Esophagus squamous epithelium (tissue), 4 donors: ENCODE data around the gene PALD1.

ENCODE experiments used
- POLR2A ChIP-seq, 4 donors: fragments of 450-650 bp; IDR thresholded peaks; one replicate each; pipeline ENCODE4 v1.6.1; 2017; ENCODE audit warnings: antibody characterized with exemption in 4 of 4, mild to moderate bottlenecking in 4 of 4, moderate library complexity in 3 of 4
- TF ChIP-seq, protein P1 (sequence below), 6 experiments: fragments of 450-650 bp in 4 of 6; fragments of 200-600 bp in 2 of 6; sonication (generic) in 2 of 6; IDR thresholded peaks; one replicate each; pipeline ENCODE4 v1.5.1; 2016 to 2019; ENCODE audit warnings: antibody characterized with exemption in 6 of 6, mild to moderate bottlenecking in 4 of 6, moderate library complexity in 4 of 6

DNA sequence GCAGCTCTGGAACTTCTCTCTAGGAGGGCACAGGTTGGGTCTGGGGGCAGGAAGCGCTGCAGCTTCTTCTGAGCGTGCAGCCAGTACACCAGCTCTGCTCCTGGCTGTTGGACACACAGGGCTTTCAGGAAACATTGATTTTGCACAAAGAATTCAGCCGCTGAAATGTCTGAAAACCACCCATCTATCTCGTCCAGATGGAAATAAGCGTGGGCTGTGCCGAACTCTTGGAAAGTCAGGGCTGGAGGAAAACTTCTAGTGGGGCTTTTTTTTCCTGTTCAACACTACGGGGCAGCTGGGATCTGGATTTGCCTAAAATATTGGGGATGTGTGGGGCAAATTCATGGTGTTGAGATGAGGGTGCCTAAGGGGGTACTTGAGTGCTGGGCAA lies 31.2 kb downstream of the PALD1 start:
- TF ChIP-seq, protein P1, sequence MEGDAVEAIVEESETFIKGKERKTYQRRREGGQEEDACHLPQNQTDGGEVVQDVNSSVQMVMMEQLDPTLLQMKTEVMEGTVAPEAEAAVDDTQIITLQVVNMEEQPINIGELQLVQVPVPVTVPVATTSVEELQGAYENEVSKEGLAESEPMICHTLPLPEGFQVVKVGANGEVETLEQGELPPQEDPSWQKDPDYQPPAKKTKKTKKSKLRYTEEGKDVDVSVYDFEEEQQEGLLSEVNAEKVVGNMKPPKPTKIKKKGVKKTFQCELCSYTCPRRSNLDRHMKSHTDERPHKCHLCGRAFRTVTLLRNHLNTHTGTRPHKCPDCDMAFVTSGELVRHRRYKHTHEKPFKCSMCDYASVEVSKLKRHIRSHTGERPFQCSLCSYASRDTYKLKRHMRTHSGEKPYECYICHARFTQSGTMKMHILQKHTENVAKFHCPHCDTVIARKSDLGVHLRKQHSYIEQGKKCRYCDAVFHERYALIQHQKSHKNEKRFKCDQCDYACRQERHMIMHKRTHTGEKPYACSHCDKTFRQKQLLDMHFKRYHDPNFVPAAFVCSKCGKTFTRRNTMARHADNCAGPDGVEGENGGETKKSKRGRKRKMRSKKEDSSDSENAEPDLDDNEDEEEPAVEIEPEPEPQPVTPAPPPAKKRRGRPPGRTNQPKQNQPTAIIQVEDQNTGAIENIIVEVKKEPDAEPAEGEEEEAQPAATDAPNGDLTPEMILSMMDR (IDR thresholded peaks at IDR 0.05): no peak
- TF ChIP-seq POLR2A (IDR thresholded peaks at IDR 0.05): no peak
